NCI-H2171 treated with DMSO at 0.1 percent for 48 hours (cell line): ENCODE measurements around the gene PYY.
"Not testable (repeated sequence)": the region's sequence is repeated elsewhere in the genome, so short reads cannot be mapped to it uniquely, and the experiment has no call there.

Experiments used
- DNase-seq: peaks from one replicate; lab custom pipeline; 2025; lab: John Stamatoyannopoulos, UW

The PYY gene

GRCh38 chr17:43978078-43978477 is 24.3 kb upstream of the PYY start:
- no peak for DNase-seq

GRCh38 chr17:43976963-43977837 is 23.5 kb upstream of the PYY start:
- DNase-seq: no peak

GRCh38 chr17:43975898-43976297 is 22.2 kb upstream of the PYY start:
- DNase-seq: no peak

GRCh38 chr17:43974382-43975266 is 20.9 kb upstream of the PYY start:
- no peak for DNase-seq

- DNase-seq: not testable (repeated sequence)
These were observed 18.9 kb upstream of the PYY start for GRCh38 chr17:43972444-43973212.

GRCh38 chr17:43971436-43971835 is 17.7 kb upstream of the PYY start:
- DNase-seq: not testable (repeated sequence)

- DNase-seq: no peak
These were observed 16.6 kb upstream of the PYY start for GRCh38 chr17:43970366-43970765.

GRCh38 chr17:43967251-43967875 is 13.6 kb upstream of the PYY start:
- no peak for DNase-seq

GRCh38 chr17:43966276-43966675 is 12.5 kb upstream of the PYY start:
- no peak for DNase-seq

- no peak for DNase-seq
These were observed 8.7 kb upstream of the PYY start for GRCh38 chr17:43962479-43962878.

- no peak for DNase-seq
These were observed 8.2 kb upstream of the PYY start for GRCh38 chr17:43961954-43962353.

- not testable (repeated sequence) for DNase-seq
These were observed 7.6 kb upstream of the PYY start for GRCh38 chr17:43961292-43961691.

- DNase-seq: no peak
These were observed 5.1 kb upstream of the PYY start for GRCh38 chr17:43958748-43959352.

GRCh38 chr17:43956222-43956621 is 2.5 kb upstream of the PYY start:
- DNase-seq: no peak

GRCh38 chr17:43952724-43953666 is 745 bp downstream of the PYY start:
- no peak for DNase-seq

- DNase-seq: no peak
These were observed 1.4 kb downstream of the PYY start for GRCh38 chr17:43952351-43952723.

GRCh38 chr17:43951750-43952149 is 2.0 kb downstream of the PYY start:
- no peak for DNase-seq

- no peak for DNase-seq
These were observed 3.2 kb downstream of the PYY start for GRCh38 chr17:43950554-43950953.

GRCh38 chr17:43949781-43950180 is 4.0 kb downstream of the PYY start:
- DNase-seq: no peak

GRCh38 chr17:43946781-43947180 is 7.0 kb downstream of the PYY start:
- DNase-seq: no peak
